HepG2 (cell line): ENCODE results near the gene DDRGK1. TPM values are rescaled to one million over a fixed set of nuclear protein-coding genes. Genes with fewer than 3 reads are reported as not detected.

ENCODE experiments used
- ATAC-seq: fragments of 200-7000 bp; cut with Tn5 transposase; 3 replicates; pipeline ENCODE4 v1.9.1; 2020; ENCODE audit warnings: mild to moderate bottlenecking, moderate library complexity
- BruUV-seq: library from RNA; stranded (reverse); fragments of 400-500 nt; replicated peaks from 2 replicates; lab custom pipeline; 2021; lab: Mats Ljungman, UMichigan
- CTCF ChIA-PET: fragments of 300-600 bp; formaldehyde crosslinking; extraction: SDS; loops from one replicate; lab custom pipeline; 2021; ENCODE audit warnings: low total read pairs, inconsistent platforms, low intra/inter-chr PET ratio; lab: Yijun Ruan, JAX
- POLR2A ChIA-PET: fragments of 350-600 bp; sonication (Branson Sonifier 250); formaldehyde crosslinking; loops from one replicate; lab custom pipeline; 2020; ENCODE audit warnings: antibody characterized with exemption, inconsistent platforms; lab: Yijun Ruan, JAX
- DNase-seq: peaks from one replicate; pipeline ENCODE4 v3.0.0-alpha.2; 2015; ENCODE audit warnings: low spot score
- FAIRE-seq: peaks from 3 replicates; lab custom pipeline; 2011; peaks lifted over from hg19 to GRCh38; lab: Jason Lieb, UNC
- H2AFZ ChIP-seq: one replicate; pipeline ENCODE4 v1.6.1; 2011; ENCODE audit warnings: low read length, inconsistent platforms
- H3K27ac ChIP-seq: fragments of 300-600 bp; 3 replicates; pipeline ENCODE4 v1.8.0; 2011; ENCODE audit warnings: mixed run types, mild to moderate bottlenecking, mixed read lengths, low read length, inconsistent platforms; ENCODE audit not compliant: insufficient read depth; ENCODE audit errors: extremely low read length
- H3K27me3 ChIP-seq, 2 experiments: fragments of 200-600 bp in 1 of 2; 2 replicates in 1 of 2; 3 replicates in 1 of 2; pipeline versions ENCODE4 v1.6.0 to v1.8.0; 2011; ENCODE audit warnings: low read length in 2 of 2, mild to moderate bottlenecking in 2 of 2, moderate library complexity in 2 of 2, inconsistent platforms in 1 of 2; ENCODE audit not compliant: insufficient read depth in 2 of 2, control insufficient read depth in 1 of 2
- H3K36me3 ChIP-seq, 2 experiments: fragments of 200-600 bp in 1 of 2; replicated peaks in 1 of 2; 2 replicates in 1 of 2; 3 replicates in 1 of 2; pipeline versions ENCODE4 v1.5.1 to v1.8.0; 2011; ENCODE audit warnings: low read length in 2 of 2, inconsistent platforms in 1 of 2; ENCODE audit not compliant: insufficient read depth in 2 of 2, control insufficient read depth in 1 of 2
- H3K4me1 ChIP-seq: 2 replicates; pipeline ENCODE4 v1.5.1; 2012; ENCODE audit warnings: low read length, inconsistent platforms; ENCODE audit not compliant: insufficient read depth
- H3K4me2 ChIP-seq: 2 replicates; pipeline ENCODE4 v1.6.0; 2011; ENCODE audit warnings: low read depth, low read length, inconsistent platforms
- H3K4me3 ChIP-seq, 3 experiments: fragments of 200-600 bp in 1 of 3; sonication (generic), shearing (Covaris generic) in 1 of 3; replicated peaks in 1 of 3; 2 replicates each; pipeline ENCODE4 v1.5.1; 2011 to 2016; ENCODE audit warnings: low read length in 3 of 3, inconsistent platforms in 2 of 3, low read depth in 2 of 3, mild to moderate bottlenecking in 2 of 3, control low read depth in 1 of 3, mixed read lengths in 1 of 3; ENCODE audit not compliant: insufficient read depth in 1 of 3
- H3K79me2 ChIP-seq: one replicate; pipeline ENCODE4 v1.6.1; 2011; ENCODE audit warnings: low read length, inconsistent platforms; ENCODE audit not compliant: insufficient read depth
- H3K9ac ChIP-seq: 2 replicates; pipeline ENCODE4 v1.6.0; 2011; ENCODE audit warnings: mild to moderate bottlenecking, low read depth, low read length, inconsistent platforms; ENCODE audit not compliant: insufficient read depth
- H3K9me3 ChIP-seq: 2 replicates; pipeline ENCODE4 v1.5.1; 2012; ENCODE audit warnings: mild to moderate bottlenecking, low read length
- H4K20me1 ChIP-seq: 2 replicates; pipeline ENCODE4 v1.6.0; 2011; ENCODE audit warnings: inconsistent platforms, mild to moderate bottlenecking, low read length, moderate library complexity; ENCODE audit not compliant: insufficient read depth
- KMT2A ChIP-seq: sonication (generic); formaldehyde crosslinking; IDR thresholded peaks from 2 replicates; pipeline ENCODE4 v1.4.0; 2020; ENCODE audit warnings: missing genetic modification reagents
- MAFF ChIP-seq: IDR thresholded peaks from 2 replicates; pipeline ENCODE4 v1.6.1; 2011; ENCODE audit warnings: low read depth, low read length, improper control_type of control experiment
- MIER2 ChIP-seq: IDR thresholded peaks from 2 replicates; pipeline ENCODE4 v1.6.1; 2016; ENCODE audit warnings: missing biosample characterization, missing genetic modification reagents
- NFE2L1 ChIP-seq: sonication (generic); formaldehyde crosslinking; IDR thresholded peaks from 2 replicates; pipeline ENCODE4 v1.4.0; 2020; ENCODE audit warnings: missing genetic modification reagents, mild to moderate bottlenecking, borderline replicate concordance
- RFX1 ChIP-seq: fragments of 450-650 bp; IDR thresholded peaks from 2 replicates; pipeline ENCODE4 v1.6.1; 2017
- RXRA ChIP-seq: sonication (generic); formaldehyde crosslinking; IDR thresholded peaks from 2 replicates; pipeline ENCODE4 v1.5.1; 2020; ENCODE audit warnings: missing genetic modification reagents
- SMAD1 ChIP-seq: sonication (generic); formaldehyde crosslinking; IDR thresholded peaks from 2 replicates; pipeline ENCODE4 v1.4.0; 2020; ENCODE audit warnings: missing genetic modification reagents, low read depth, mild to moderate bottlenecking, borderline replicate concordance
- SP140L ChIP-seq: sonication (generic); formaldehyde crosslinking; IDR thresholded peaks from 2 replicates; pipeline ENCODE4 v1.4.0; 2020; ENCODE audit warnings: missing genetic modification reagents, borderline replicate concordance
- TBX3 ChIP-seq: fragments of 450-650 bp; IDR thresholded peaks from 2 replicates; pipeline ENCODE4 v1.6.1; 2017; ENCODE audit warnings: antibody characterized with exemption, mild to moderate bottlenecking, inconsistent platforms, borderline replicate concordance
- ZNF225 ChIP-seq: sonication (generic); formaldehyde crosslinking; IDR thresholded peaks from 2 replicates; pipeline ENCODE4 v1.4.0; 2020; ENCODE audit warnings: mild to moderate bottlenecking, missing genetic modification reagents
- ZNF34 ChIP-seq: sonication (generic); formaldehyde crosslinking; IDR thresholded peaks from 2 replicates; pipeline ENCODE4 v1.4.0; 2020; ENCODE audit warnings: mild to moderate bottlenecking, missing genetic modification reagents, borderline replicate concordance
- ZSCAN31 ChIP-seq: sonication (generic); formaldehyde crosslinking; IDR thresholded peaks from 2 replicates; pipeline ENCODE4 v1.5.0; 2020; ENCODE audit warnings: low read depth, mild to moderate bottlenecking, missing genetic modification reagents
- WGBS: methylation state at CpG from one replicate; pipeline ENCODE4 v1.1.6; 2017; ENCODE audit warnings: low lambda C conversion rate; 5-methylcytosine and 5-hydroxymethylcytosine counted together
- in situ Hi-C: cut with HindIII; loops from 2 replicates; pipeline ENCODE4 v1.10.0; 2017; ENCODE audit warnings: low pct_unique_long_range_greater_than_20kb; ENCODE audit not compliant: extremely low pct_ligation_motif_present
- intact Hi-C: fragments of 100-400 bp; cut with micrococcal nuclease; formaldehyde crosslinking; loops from one replicate; pipeline ENCODE4 v1.10.0; 2022; ENCODE audit not compliant: unreplicated experiment
- polyA plus RNA-seq, 8 experiments: library from polyadenylated mRNA; depleted of rRNA in 3 of 8; stranded (reverse) in 7 of 8; unstranded in 1 of 8; fragments of >200 nt; fragmentation: Illumina TruSeq in 4 of 8; extraction: Trizol in 4 of 8; gene quantifications; 2 replicates each; pipeline versions ENCODE4 v1.2.1 to v1.2.3, GENCODE V29; 2011 to 2016; ENCODE audit warnings: low read depth in 4 of 8, missing spikeins in 1 of 8, mixed read lengths in 1 of 8; ENCODE audit not compliant: insufficient read depth in 1 of 8
- total RNA-seq, 5 experiments: library from RNA; depleted of rRNA; stranded (reverse); fragments of >200 nt; fragmentation: Illumina TruSeq; extraction: Trizol; gene quantifications; 2 replicates each; pipeline ENCODE4 v1.2.3, GENCODE V29; 2016; ENCODE audit warnings: low read depth in 1 of 5
- TF ChIP-seq, protein P1 (sequence below): sonication (generic); formaldehyde crosslinking; IDR thresholded peaks from 2 replicates; pipeline ENCODE4 v1.5.0; 2020; ENCODE audit warnings: missing genetic modification reagents
- TF ChIP-seq, protein P2 (sequence below): sonication (generic); formaldehyde crosslinking; IDR thresholded peaks from 2 replicates; pipeline ENCODE4 v1.4.0; 2020; ENCODE audit warnings: missing genetic modification reagents; ENCODE audit errors: not compliant biosample characterization
- TF ChIP-seq, protein P3 (sequence below): IDR thresholded peaks from 2 replicates; pipeline ENCODE4 v1.6.1; 2016
- TF ChIP-seq, protein P4 (sequence below): fragments of 450-650 bp; IDR thresholded peaks from 2 replicates; pipeline ENCODE4 v1.6.1; 2017
- TF ChIP-seq, protein P5 (sequence below): sonication (generic); formaldehyde crosslinking; IDR thresholded peaks from 2 replicates; pipeline ENCODE4 v1.4.0; 2020; ENCODE audit warnings: mild to moderate bottlenecking, missing genetic modification reagents
- TF ChIP-seq, protein P6 (sequence below): sonication (generic); formaldehyde crosslinking; IDR thresholded peaks from 2 replicates; pipeline ENCODE4 v1.4.0; 2020; ENCODE audit warnings: mild to moderate bottlenecking, missing genetic modification reagents

Gene DDRGK1
- total and polyA plus RNA-seq, 2 of the 13 experiments (the other 11 are each of a cell fraction or from before 2014, with no cell fraction given) = 96.7 to 149 TPM

DNA sequence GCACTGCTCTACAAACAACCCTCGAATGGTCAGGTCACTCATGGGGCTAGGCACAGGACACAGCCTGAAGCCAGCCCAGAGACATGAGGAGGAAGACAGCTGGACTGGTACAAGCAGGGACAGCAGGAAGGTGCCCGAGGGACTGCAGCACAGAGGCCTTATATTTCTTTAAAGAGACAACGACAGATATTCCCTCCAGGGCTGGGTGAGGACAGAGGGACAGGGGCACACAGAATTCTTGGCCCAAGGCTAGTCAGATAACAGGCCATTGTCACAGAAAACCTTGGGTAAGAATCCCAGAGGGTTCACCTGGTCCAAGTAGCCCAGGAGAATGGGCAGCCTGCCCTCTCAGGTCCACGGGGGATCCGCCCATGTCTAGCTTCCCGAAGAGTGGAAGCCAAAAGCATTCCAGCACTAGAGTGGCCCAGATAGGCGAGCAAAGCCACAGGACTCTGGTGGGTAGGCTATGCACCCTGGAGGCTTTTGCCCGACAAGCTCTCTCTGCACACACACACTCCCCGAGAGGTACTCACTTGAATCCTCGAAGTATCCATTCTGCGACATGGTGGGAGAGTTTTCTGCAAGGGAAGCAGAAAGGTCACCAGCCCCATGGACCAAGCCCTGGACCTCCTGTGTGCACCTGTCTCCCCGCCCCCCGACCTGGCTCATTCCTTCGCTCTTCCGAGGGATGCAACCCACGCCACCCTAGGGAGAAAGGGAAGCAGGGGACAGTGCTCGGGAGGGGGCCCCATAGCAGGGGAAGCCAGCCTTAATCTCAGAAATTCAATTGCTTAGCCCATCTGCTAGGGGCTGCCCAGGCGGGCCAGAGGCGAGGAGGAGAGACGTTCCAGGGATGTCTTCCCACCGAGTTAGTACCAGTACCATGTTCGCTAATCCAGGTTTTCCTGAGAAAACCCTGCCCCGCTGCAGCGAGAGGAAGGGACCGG is 32.8 kb upstream of the DDRGK1 start:
- H3K27ac ChIP-seq = no peak overlapping the region
- CTCF ChIA-PET = no interaction called here
- DNase-seq = no peak
- H3K79me2 ChIP-seq = no peaks in the 10 kb centered on the region
- in situ Hi-C loops = no loop called here
- no peaks in the 10 kb centered on the region for H3K9me3 ChIP-seq
- H3K4me2 ChIP-seq = peak overlapping the region; percentile 84
- WGBS = 72% methylated on average over 24 of the region's 25 CpGs
- H3K9ac ChIP-seq = no peak overlapping the region
- peaks cover 70% of the 10 kb centered on the region for H3K4me1 ChIP-seq
- no peaks in the 10 kb centered on the region for H4K20me1 ChIP-seq
- peak; percentile 44 for FAIRE-seq
- POLR2A ChIA-PET = interaction anchor here (1.6 kb wide), 1 partner anchor 14 kb away, joined by 9 read pairs; no protein-coding TSS in a partner anchor
- peak overlapping the region in 2 of 3 experiments; percentile 83; a peak in 3 of 6 replicates for H3K4me3 ChIP-seq
- peaks cover 6 to 40% of the 10 kb centered on the region in 2 experiments for H3K27me3 ChIP-seq
- ATAC-seq = no peak
- no peaks in the 10 kb centered on the region; a peak in 2 of 5 replicates for H3K36me3 ChIP-seq
- BruUV-seq = no TSS peak
- H2AFZ ChIP-seq = no peak overlapping the region
- intact Hi-C loops = no loop called here
- TF ChIP-seq, protein P1, sequence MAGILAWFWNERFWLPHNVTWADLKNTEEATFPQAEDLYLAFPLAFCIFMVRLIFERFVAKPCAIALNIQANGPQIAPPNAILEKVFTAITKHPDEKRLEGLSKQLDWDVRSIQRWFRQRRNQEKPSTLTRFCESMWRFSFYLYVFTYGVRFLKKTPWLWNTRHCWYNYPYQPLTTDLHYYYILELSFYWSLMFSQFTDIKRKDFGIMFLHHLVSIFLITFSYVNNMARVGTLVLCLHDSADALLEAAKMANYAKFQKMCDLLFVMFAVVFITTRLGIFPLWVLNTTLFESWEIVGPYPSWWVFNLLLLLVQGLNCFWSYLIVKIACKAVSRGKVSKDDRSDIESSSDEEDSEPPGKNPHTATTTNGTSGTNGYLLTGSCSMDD (CRISPR knock-in tag) = no peak
- TF ChIP-seq MAFF (peak; percentile 54), KMT2A (CRISPR knock-in tag) (0 out of 2 replicates have a peak, but pooled peaks have one; percentile 22), ZSCAN31 (no peak), TBX3 (no peak), NFE2L1 (CRISPR knock-in tag) (peak; percentile 16; the same call in 1 of the 2 replicates), RFX1 (no peak), SP140L (no peak), ZNF225 (no peak), RXRA (0 out of 2 replicates have a peak, but pooled peaks have one; percentile 21), MIER2 (CRISPR knock-in tag) (no peak), ZNF34 (CRISPR knock-in tag) (no peak), SMAD1 (CRISPR knock-in tag) (0 out of 2 replicates have a peak, but pooled peaks have one; percentile 59)
- TF ChIP-seq, protein P2, sequence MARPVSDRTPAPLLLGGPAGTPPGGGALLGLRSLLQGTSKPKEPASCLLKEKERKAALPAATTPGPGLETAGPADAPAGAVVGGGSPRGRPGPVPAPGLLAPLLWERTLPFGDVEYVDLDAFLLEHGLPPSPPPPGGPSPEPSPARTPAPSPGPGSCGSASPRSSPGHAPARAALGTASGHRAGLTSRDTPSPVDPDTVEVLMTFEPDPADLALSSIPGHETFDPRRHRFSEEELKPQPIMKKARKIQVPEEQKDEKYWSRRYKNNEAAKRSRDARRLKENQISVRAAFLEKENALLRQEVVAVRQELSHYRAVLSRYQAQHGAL (CRISPR knock-in tag) = no peak
- TF ChIP-seq, protein P3, sequence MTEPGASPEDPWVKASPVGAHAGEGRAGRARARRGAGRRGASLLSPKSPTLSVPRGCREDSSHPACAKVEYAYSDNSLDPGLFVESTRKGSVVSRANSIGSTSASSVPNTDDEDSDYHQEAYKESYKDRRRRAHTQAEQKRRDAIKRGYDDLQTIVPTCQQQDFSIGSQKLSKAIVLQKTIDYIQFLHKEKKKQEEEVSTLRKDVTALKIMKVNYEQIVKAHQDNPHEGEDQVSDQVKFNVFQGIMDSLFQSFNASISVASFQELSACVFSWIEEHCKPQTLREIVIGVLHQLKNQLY (CRISPR knock-in tag) = no peak
- TF ChIP-seq, protein P4, sequence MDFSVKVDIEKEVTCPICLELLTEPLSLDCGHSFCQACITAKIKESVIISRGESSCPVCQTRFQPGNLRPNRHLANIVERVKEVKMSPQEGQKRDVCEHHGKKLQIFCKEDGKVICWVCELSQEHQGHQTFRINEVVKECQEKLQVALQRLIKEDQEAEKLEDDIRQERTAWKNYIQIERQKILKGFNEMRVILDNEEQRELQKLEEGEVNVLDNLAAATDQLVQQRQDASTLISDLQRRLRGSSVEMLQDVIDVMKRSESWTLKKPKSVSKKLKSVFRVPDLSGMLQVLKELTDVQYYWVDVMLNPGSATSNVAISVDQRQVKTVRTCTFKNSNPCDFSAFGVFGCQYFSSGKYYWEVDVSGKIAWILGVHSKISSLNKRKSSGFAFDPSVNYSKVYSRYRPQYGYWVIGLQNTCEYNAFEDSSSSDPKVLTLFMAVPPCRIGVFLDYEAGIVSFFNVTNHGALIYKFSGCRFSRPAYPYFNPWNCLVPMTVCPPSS = no peak
- TF ChIP-seq, protein P5, sequence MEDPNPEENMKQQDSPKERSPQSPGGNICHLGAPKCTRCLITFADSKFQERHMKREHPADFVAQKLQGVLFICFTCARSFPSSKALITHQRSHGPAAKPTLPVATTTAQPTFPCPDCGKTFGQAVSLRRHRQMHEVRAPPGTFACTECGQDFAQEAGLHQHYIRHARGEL (CRISPR knock-in tag) = peak; percentile 63; the same call in 1 of the 2 replicates
- TF ChIP-seq, protein P6, sequence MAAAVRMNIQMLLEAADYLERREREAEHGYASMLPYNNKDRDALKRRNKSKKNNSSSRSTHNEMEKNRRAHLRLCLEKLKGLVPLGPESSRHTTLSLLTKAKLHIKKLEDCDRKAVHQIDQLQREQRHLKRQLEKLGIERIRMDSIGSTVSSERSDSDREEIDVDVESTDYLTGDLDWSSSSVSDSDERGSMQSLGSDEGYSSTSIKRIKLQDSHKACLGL = no peak
